Activated CD4-positive, alpha-beta T cell treated with anti-CD3 and anti-CD28 coated beads, Interleukin-2, amount 50 U/mL, for 16 hours (primary cell): ENCODE results near the gene GLUL.

Experiments
- DNase-seq: peaks from one replicate; pipeline ENCODE4 v3.0.0-alpha.2; 2020

The GLUL gene

DNA sequence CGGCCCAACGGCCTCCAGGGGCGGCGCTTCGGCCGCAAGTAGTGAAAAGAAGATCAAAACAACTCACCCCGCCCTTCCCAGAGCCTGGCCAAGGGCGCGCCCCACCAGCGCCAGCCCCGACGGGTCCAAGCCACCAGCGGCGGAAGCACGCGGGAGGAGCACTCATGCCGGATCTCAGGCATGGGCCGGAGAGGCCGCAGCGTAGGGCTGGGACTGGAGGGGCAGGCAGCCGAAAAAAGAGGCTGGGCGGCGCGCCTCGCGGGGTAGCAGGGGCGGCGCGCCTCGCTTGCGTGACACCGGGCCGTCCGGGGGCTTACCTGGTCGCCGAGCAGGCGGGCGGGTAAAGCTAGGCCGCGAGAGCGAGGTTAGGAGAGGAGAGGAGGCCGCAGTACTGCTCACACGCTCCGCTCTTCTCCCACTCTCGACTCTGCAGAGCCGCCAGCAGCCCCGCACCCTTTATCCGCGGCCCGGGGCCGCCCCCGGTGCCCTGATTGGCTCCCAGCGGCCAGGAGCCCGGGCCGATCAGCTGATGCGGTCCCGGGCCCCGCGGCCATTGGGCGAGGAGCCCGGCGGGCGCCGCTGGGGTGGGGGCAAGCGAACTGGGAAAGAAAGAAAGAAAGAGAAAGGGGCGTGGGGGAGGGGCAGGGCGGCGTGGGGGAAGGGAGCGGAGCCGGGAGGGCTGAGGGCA lies at the start of gene GLUL:
Gene GLUL (minus strand): TSS at position 429 of the 688 bp plus-strand sequence. CDS start 3,053 bp downstream, outside the sequence.
- peak; percentile 79 for DNase-seq

- DNase-seq: no peak
Observed at GRCh38 chr1:182438326-182438725, 46.7 kb upstream of the GLUL start.

- no peak for DNase-seq
Observed at GRCh38 chr1:182433580-182433979, 42.0 kb upstream of the GLUL start.

DNA sequence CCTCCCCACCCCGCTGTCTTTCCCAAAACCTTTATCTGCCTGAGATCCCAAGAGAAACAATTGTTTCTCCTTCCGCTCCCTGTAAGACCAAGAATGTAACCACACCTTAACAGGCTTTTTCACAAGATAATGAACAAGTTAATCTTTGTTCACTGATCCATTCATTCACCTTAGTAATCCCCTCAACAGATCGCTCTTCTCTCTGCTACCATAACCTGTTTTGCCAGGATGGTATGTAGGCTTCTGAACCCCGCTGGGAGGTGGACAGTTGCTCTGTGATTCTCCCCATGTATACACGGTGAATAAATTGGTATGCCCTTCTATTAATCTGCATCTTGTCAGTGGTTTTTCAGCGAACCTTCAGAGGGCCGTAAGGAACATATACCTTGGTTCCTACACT lies 39.7 kb upstream of the GLUL start:
- no peak for DNase-seq

- peak; percentile 66 for DNase-seq
Observed at GRCh38 chr1:182430263-182431068, 38.9 kb upstream of the GLUL start.

GRCh38 chr1:182428043-182428442 lies 36.5 kb upstream of the GLUL start:
- peak; percentile 18 for DNase-seq

DNA sequence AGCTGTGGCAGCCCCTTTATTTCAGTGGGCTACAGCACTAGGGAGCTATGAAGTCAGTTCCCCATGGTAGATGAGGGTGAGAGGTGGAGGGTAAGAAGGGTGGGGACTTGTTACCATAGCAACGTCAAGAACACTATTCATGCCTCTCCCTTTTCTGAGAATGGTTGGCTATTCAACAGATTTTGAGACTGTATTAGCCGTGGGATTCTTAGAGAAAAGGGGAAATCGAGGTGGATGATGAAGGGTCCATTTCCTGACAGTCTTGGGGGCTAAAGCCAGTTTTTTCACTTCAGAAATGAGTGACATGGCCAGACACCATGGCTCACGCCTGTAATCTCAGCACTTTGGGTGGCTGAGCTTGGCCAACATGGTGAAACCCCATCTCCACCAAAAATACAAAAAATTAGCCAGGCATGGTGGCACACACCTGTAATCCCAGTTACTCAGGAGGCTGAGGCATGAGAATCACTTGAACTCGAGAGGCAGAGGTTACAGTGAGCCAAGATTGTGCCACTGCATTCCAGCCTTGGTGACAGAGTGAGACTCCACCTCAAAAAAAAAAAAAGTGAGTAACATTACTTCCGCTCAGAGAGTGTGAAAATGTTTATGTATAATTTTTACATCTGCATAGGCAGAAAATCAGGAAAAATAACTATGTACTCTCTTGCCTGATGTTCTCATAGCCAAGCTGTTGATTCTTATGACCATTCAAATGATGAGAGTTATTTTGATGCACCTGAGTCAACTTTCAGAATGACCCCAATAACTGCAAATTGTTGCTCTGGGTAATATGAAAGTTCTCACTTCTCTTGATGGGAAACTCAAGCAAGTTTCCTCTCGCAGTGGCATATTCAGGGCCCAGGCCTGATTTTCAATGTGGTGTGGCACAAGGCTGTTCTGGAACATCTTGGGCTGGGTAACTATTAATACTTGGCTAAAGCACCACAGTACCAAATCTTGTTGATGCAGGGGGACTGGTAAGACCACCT lies 35.1 kb upstream of the GLUL start:
- no peak for DNase-seq

- peak; percentile 34 for DNase-seq
Observed at GRCh38 chr1:182415789-182416188, 24.2 kb upstream of the GLUL start.

GRCh38 chr1:182413969-182414368 lies 22.4 kb upstream of the GLUL start:
- no peak for DNase-seq

DNA sequence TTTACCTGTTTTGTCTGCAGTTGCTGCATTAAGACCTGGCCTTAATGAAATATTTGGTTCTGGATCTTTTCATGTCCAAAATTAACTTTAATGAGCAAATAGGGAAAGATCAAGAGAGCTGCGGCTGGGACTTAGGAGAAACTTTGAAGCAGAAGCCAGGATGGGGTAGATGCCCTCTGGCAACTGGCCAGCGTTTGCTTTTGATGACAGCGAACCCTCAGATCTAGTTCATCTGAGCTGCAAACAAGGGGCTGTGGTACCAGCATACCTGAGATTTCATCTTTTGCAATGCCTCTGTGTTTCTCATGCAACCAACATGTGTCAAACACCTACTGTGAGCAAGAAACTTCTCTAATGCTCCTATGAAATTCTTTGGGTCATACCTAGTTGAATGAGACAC lies 21.9 kb upstream of the GLUL start:
- DNase-seq: no peak

- no peak for DNase-seq
Observed at GRCh38 chr1:182410620-182411273, 19.2 kb upstream of the GLUL start.

DNA sequence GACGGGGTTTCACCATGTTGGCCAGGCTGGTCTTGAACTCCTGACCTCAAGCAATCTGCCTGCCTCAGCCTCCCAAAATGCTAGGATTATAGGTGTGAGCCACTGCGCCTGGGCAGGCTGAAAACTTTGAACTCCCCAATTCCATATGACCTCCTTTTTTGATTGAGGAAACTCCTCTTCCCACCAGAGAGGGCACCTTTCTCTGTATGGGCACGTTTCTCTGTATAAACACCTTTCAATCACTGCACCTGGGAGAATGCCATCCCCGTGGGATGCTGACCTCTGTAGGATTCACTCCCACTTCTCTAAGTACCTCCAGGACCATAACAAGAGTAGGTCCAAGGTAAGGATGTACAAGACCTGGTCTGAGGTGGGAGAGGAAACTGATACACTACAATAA lies 18.5 kb upstream of the GLUL start:
- DNase-seq: no peak

- DNase-seq: no peak
Observed at GRCh38 chr1:182408435-182409075, 17.0 kb upstream of the GLUL start.

GRCh38 chr1:182407724-182408123 lies 16.1 kb upstream of the GLUL start:
- no peak for DNase-seq

DNA sequence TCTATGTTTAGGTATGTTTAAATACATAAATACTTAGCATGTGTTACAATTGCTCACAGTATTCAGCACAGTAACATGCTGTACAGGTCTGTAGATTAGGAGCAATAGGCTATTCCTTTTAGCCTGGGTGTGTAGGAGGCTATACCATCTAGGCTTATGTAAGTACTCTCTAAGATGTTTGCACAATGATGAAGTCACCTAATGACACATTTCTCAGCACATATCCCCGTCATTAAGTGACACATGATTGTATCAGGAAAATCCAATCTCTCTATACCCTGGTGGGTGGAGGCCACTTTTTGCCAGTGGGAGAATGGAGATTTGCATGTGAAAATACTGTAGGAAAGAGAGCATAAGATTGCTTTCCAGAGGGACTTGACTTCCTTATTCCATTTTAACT lies 14.4 kb upstream of the GLUL start:
- DNase-seq: no peak

DNA sequence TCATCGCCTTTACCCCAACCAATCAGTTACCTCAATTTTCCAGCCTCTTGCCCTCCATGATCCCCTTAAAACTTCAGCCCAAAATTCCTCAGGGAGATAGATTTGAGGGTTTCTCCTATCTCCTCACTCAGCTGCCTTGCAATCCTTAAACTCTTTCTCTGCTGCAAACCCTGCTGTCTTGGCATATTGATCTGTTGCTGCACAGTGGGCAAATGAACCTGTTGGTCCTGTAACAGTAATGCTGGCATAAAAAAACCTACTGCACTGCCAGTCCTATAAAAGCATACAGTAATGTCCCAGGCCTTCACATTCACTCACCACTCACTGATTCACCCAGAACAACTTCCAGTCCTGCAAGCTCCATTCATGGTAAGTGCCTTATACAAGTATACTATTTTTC lies 14.0 kb upstream of the GLUL start:
- no peak for DNase-seq

DNA sequence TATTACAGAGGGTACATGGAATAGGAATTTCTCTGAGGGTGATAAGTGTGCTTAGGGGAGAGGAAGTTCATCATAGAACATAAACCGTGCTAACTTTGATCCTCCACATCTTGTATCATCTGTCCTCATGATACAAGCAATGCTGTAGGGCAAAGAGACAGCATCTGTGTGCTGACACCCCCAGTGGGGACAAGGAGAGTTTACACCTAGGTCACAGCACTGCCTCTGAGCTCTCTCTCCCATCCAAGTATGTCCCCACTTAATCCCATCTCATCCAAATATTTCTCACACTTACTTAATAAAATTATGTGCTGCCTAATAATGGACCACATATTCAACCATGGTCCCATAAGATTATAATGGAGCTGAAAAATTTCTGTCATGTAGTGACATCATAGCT lies 13.2 kb upstream of the GLUL start:
- DNase-seq: no peak

GRCh38 chr1:182400567-182400966 lies 9.0 kb upstream of the GLUL start, which contains the start of gene TEDDM1:
Gene TEDDM1 (minus strand): TSS chr1:182400667. CDS start chr1:182400485, 182 bp downstream.
- no peak for DNase-seq

- DNase-seq: no peak
Observed at GRCh38 chr1:182397653-182398393, 6.2 kb upstream of the GLUL start.

DNA sequence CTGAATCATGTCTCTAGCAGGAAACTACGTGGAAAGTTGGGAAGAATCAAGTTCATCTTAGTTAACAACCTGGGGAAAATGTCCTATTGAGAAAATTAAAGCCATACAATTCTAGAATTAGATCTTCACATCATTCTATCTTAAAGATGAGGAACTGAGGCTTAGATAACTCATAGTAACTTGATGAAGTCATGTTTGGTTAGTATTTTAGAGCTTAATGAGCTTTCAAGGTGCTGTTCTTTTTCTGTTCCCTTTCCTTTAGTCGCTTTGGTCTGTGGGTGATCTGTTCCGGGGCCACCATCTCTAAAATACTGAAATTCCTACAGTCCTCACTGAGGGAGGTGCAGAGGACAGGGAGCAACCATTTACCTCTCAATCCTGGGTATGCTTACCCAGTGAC lies 4.3 kb upstream of the GLUL start:
- DNase-seq: no peak

- no peak for DNase-seq
Observed at GRCh38 chr1:182394055-182394775, 2.6 kb upstream of the GLUL start.
